ENCODE results near the gene DNAJC5.
"Not testable (repeated sequence)": the region's sequence is repeated elsewhere in the genome, so short reads cannot be mapped to it uniquely, and the experiment has no call there.

Gene DNAJC5

DNA sequence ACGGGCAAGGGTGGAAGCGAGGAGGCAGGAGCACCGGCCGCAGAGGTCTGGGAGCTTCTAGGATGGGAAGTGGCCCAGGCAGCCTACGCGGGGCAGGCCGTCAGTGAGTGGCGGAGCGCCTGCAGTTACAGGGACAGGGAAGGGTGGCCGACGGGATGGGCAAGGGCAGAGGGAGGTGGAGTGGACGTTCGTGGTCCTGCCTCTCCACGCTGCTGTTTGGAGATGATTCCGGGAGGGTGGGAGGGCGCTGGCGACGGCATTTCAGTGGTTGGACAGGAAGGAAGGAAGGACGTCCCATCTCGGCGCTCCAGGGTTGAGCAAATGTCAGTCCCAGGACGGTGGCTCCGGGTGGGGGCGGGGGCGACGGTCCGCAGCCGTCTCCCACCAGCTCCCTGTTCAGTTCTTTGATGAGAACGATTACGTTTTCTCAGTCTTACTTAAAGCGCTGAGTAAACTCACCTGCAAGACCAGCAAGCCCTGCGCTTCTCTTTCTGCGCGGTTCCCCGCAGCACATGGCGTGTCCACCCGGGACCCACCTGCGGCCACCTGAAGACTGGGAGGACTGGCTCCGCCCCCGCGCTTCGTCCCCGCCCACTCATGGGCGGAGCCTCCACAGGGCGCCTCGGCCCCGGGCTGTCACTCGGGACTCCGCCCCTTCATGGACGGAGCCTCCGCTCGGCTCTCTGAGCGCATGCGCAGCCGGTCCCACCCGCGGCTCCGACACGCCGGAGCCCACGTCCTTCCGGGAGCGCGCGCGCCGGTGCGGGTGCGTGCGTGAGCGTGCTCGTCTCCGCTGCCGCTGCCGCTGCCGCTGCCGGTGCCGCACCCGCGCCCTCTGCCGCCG is at the start of gene DNAJC5:
Gene DNAJC5 (plus strand): TSS at position 769 of the 844 bp plus-strand sequence. CDS start 33,220 bp downstream, outside the sequence.
- DNase-seq = peak; percentile 98

DNA sequence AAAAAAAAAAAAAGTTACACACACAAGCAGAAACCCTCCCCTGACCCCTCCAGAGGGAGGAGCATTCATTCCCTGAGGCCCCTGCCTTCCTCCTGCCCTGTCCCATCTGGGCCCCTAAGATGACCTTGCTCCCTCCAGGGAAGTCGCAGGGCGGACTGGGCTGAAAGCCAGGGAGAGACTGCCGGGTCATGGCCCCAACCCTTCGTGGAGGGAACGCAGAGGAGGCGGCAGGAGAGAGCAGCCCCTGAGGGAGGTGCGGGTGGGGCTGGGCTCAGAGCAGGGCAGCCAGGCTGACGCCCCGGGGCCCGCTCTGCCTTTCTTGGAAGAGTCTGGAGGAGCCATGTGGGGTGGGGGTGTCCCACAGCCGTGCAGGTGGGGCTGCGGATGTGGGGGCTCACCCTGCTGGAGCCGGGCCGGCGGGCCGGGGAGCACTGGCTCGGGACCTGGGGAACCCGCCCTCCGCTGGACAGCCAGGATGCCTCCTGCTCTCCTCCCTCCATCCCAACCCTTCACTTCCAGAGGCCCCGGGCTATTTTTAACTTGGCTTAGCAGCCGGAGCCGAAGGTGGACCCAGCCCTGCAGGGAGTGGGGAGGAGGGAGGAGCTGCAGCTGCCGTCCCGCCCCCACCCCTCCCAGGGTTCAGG is 48.7 kb upstream of the DNAJC5 start:
- peak; percentile 75 for DNase-seq

DNA sequence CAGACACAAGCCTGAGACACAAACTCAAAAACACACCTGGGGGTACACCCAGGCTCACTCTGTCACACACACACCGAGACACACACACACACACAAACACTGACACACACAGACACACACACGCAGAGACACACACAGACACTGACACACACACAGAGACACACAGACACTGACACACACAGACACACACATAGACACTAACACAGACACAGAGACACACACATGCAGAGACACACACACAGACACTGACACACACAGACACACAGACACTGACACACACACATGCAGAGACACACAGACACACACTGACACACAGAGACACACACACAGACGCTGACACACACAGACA is 48.1 kb upstream of the DNAJC5 start:
- no peak for DNase-seq

DNA sequence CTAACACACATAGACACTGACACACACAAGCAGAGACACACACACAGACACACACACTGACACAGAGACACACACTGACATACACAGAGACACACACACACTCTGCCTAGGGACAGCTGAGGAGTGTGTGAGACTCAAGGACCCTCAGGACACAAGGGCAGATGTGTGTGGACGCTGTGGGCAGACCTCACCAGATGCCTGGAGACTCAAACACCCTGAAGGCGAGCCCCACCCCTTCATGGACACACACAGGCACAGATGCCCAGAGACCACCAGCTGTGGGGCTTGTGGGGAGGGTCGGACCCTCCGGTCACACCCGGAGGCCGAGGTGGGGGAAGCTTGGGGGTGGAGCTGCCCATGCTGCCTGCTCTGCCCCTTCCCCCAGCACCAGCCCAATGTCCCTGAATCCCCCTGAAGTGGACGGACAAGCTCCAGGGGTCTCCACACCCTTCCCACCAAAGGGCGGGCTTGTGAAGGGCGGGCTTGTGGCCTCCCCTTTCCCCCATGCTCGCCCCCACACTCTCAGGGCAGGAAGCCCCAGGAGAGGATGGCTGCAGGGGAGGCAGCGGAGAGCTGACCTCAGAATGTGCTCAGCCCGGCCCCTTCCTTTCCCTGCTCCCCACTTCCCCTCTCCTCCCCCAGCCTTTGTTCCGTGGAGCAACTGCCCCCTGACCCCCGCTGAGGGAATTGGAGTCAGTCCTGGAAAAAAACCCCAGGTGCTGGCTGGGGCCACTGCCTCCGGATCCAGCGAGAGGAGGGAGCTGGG is 47.5 kb upstream of the DNAJC5 start:
- peak; percentile 68 for DNase-seq

- DNase-seq = no peak
These were observed 46.7 kb upstream of the DNAJC5 start for GRCh38 chr20:63848003-63848911.

GRCh38 chr20:63850689-63851547 is 44.0 kb upstream of the DNAJC5 start:
- no peak for DNase-seq

GRCh38 chr20:63851548-63851943 is 43.4 kb upstream of the DNAJC5 start:
- DNase-seq = not testable (repeated sequence)

- not testable (repeated sequence) for DNase-seq
These were observed 41.2 kb upstream of the DNAJC5 start for GRCh38 chr20:63853733-63854068.

DNA sequence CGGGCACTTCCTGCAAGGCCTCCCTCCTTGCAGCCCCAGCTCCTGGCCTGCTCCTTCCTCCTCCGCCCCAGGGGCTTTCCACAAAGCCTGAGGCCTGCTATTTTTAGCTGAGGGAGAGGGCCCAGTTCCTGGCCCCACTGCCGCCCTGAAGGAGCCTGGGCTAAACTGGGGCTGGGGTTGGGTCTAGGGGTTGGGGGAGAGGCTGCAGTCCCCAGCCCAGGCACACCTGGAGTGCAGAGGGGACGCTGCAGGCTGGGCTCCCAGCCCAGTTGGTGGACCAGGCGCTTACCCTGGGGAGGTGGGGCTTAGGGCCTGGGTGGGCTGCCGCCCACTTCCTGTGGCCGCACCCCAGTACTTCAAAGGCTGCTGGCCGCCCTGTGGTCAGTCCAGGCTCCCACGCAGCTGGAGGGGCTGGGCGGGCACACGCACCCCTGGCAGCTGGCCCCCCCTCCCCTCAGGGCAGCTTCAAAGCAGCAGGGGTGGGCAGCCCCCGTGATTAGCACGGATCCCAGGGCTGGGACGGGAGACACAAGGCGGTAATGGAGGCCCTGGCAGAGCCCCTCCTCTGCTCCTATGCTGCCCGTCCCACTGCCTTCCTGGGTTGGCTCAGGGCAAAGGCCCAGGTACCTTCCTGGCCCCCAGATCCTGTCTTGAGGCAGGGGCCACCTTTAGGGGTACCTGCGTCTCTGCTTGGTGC is 40.7 kb upstream of the DNAJC5 start:
- no peak for DNase-seq

DNA sequence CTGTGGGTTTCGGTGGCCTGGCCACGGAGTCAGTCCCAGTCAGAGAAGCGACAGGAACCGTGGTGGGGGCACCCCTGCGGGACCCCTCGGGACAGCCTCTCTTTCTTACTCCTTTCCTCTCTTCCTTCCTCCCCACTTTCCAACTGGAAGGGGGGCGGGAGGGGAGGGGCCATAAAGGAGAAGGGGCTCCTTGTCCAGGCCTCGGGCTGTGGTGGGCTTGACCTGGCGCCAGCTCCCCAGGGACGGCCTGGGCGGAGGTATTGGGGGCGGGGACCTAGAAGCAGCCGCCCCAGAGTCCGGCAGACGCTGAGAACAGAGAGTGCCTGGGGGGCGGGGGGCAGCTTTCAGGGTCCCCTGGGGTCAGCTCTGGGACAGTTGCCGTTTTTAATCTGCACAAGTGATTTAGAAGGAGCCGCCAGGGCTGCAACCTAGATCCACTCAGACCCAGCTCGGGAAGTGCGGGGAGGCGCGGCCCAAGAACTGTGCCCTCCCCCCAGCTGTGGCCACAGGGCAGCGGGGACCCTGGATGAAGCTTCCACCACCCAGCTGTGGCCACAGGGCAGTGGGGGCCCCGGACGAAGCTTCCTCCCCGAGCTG is 40.1 kb upstream of the DNAJC5 start:
- peak; percentile 56 for DNase-seq

- DNase-seq = peak; percentile 53
These were observed 39.4 kb upstream of the DNAJC5 start for GRCh38 chr20:63855363-63856097.

DNA sequence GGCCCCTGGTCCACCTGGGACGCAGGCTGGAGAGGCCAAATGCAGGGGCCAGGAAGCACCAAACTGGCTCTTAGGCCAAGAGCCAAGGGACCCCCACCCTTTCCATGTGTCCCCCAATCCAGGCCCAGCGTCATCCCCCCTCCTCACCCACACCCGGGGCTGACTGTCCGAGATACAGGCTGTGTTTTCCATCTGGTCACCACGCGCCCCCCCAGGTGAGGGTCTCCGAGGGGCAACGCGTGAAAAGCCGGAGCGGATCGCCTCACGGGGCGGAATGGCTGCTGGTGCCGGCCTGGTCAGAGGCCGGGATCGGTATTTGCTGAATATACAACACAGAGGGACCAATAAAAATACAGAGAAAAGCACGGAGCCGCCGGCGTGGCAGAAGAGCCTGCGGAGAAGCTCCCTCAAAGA is 38.8 kb upstream of the DNAJC5 start:
- DNase-seq = no peak

- peak; percentile 46 for DNase-seq
These were observed 37.0 kb upstream of the DNAJC5 start for GRCh38 chr20:63857764-63858392.

DNA sequence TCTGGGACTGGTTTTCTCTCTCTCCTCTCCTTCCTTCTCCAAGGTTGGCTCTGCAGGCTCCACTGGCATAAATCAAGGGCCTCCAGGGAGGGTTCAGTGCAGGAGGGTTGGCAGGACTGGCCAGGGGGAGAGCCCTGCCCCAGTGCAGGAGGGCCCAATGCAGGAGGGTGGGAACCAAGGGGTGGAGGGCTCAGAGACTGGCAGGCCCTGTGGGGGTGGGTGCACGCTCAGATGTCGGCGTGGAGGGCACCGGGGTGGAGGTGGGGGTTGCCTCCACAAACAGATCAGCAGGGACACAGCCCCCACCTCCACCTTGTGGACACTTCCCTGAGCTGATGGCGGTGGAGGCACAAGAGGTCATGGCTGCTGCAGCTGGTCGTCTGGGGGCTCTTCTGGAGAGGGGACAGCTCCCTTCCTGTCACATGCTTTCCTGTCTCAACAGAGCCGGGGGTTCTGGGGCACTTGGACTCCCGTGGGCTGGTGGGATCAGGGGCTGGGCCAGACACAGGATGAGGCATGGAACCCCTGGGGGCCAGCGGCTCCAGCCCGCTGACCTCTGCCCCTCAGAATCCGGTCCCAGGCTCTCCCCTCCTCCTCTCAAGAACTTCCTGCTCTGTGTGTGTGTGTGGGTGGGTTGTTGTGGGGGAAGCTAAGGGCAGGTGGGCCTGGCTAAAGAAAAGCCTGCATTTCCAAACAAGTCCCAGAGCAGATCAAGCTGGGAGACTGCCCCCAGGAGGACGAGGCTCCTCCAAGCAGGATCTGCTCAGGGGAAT is 36.3 kb upstream of the DNAJC5 start:
- peak; percentile 51 for DNase-seq

DNA sequence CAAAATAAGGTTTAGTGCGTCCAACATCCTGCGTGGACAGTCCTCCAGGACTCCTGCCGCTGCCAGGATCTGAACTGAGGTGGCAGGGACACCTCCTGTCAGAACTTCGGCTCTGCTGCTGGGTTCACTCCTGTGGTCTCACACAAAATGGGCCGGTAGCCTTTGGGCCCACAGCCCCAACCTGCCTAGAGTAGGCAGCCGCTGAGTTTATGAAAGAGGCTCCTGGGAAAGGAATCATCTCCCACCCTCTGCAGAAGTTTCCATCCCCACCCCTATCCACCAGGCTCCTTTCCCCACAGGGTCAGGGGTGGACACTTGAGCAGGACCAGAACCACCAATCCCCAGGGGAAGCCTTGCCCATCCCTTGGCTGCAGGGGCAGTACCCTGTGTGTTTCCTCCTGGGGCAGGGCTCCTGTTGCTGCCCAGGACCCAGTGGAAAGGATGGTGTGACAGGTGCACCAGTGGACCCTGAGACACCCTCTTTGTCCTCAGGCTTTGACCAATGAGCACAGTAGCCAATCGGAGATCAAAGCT is 35.7 kb upstream of the DNAJC5 start:
- no peak for DNase-seq

GRCh38 chr20:63860325-63861051 is 34.4 kb upstream of the DNAJC5 start:
- DNase-seq = no peak

GRCh38 chr20:63861365-63861934 is 33.5 kb upstream of the DNAJC5 start, which contains the start of gene ABHD16B:
ABHD16B (plus strand) TSS chr20:63861498; CDS start chr20:63861541, 43 bp downstream.
- no peak for DNase-seq

Measured in eye (tissue), 1 donor.